Kidney (tissue), 14 donors: ENCODE measurements around the gene SH2B2. TPM values are rescaled to one million over a fixed set of nuclear protein-coding genes. Genes with fewer than 3 reads are reported as not detected.
A peak's percentile ranks its signal among the peaks of the same experiment; 100 is the strongest.

Experiments
- DNase-seq, 5 donors: peaks; one replicate each; pipeline ENCODE4 v3.0.0-alpha.2; 2013 to 2020
- FAIRE-seq: peaks from 2 replicates; lab custom pipeline; 2012; peaks lifted over from hg19 to GRCh38; lab: Jason Lieb, UNC
- H3K27ac ChIP-seq, 2 donors: one replicate each; pipeline ENCODE4 v1.7.0; 2013; ENCODE audit warnings: low read depth in 2 of 2, low read length in 2 of 2, inconsistent platforms in 1 of 2
- H3K27me3 ChIP-seq: one replicate; pipeline ENCODE4 v1.7.1; 2013; ENCODE audit warnings: low read length, inconsistent platforms; ENCODE audit not compliant: control insufficient read depth, insufficient read depth
- H3K36me3 ChIP-seq, 3 donors: one replicate each; pipeline versions ENCODE4 v1.7.0 to v1.7.1; 2013; ENCODE audit warnings: low read length in 3 of 3, control low read depth in 1 of 3, inconsistent platforms in 1 of 3; ENCODE audit not compliant: insufficient read depth in 3 of 3, control insufficient read depth in 2 of 3
- H3K4me1 ChIP-seq, 3 donors: one replicate each; pipeline versions ENCODE4 v1.7.0 to v1.7.1; 2013; ENCODE audit warnings: low read length in 3 of 3, inconsistent platforms in 1 of 3, low read depth in 1 of 3; ENCODE audit not compliant: control insufficient read depth in 2 of 3, insufficient read depth in 2 of 3
- H3K4me3 ChIP-seq, 3 donors: one replicate each; pipeline versions ENCODE4 v1.7.0 to v1.8.1; 2013; ENCODE audit warnings: low read length in 3 of 3, control low read depth in 1 of 3, inconsistent platforms in 1 of 3
- H3K9ac ChIP-seq, 3 donors: one replicate each; pipeline versions ENCODE4 v1.7.0 to v1.7.1; 2013; ENCODE audit warnings: low read length in 3 of 3, control low read depth in 1 of 3, inconsistent platforms in 1 of 3
- H3K9me3 ChIP-seq, 3 donors: one replicate each; pipeline versions ENCODE4 v1.7.0 to v1.7.1; 2013; ENCODE audit warnings: low read length in 3 of 3, control low read depth in 1 of 3, inconsistent platforms in 1 of 3; ENCODE audit not compliant: control insufficient read depth in 2 of 3, insufficient read depth in 1 of 3
- CTCF ChIP-seq: IDR thresholded peaks from 3 replicates; pipeline ENCODE4 v1.5.1; 2012; ENCODE audit warnings: mild to moderate bottlenecking, moderate library complexity, borderline replicate concordance; ENCODE audit not compliant: insufficient read depth; ENCODE audit errors: extremely low read depth
- intact Hi-C: fragments of 100-400 bp; cut with DNase I; formaldehyde crosslinking; loops from one replicate; pipeline ENCODE4 v1.11.1; 2022
- polyA plus RNA-seq: library from polyadenylated mRNA; stranded (reverse); fragments of 350-450 nt; fragmentation: Illumina TruSeq; extraction: RNeasy Lipid Tissue Mini Kit (QIAGEN cat#74804); gene quantifications from one replicate; pipeline ENCODE4 v1.2.3, GENCODE V29; 2014; ENCODE audit warnings: low read depth, low replicate concordance; ENCODE audit not compliant: insufficient read depth
- total RNA-seq: library from RNA; stranded (reverse); fragmentation: NEBNext Ultra II Directional; extraction: Animal tissue kit (Norgen Biotek cat#: 25700); gene quantifications from one replicate; pipeline ENCODE4 v1.2.1, GENCODE V29; 2021
- donor health status: control.
- donor health status: control.
- donor health status: control.
- donor health status: control.
- donor health status: control.
- donor health status: DM: yes; HTN: yes; CAD: no.
- donor health status: Normal renal cell carcinoma (clear cell type).

Gene SH2B2
- total and polyA plus RNA-seq, 2 donors from 2014 or later, result 4.5 to 11.0 TPM

- Histone ChIP-seq H3K4me3 (peak overlapping the region; percentile 46 to 75 (median 58)), H3K9ac (peak overlapping the region in 2 of 3 donors; percentile 4 to 34), H3K36me3 (no peaks in the 10 kb centered on the region), H3K27ac (peak overlapping the region in 1 of 2 donors; percentile 51), H3K27me3 (no peaks in the 10 kb centered on the region), H3K4me1 (peaks cover 0 to 8% (median 0%) of the 10 kb centered on the region in 3 donors), H3K9me3 (no peaks in the 10 kb centered on the region)
- intact Hi-C loops, result no loop called here
- DNase-seq, result peak in 3 of 5 donors; percentile 35 to 85 (median 51)
- no peak for FAIRE-seq
- no peak for TF ChIP-seq CTCF
Measured at GRCh38 chr7:102287111-102287980, 678 bp downstream of the SH2B2 start.

- Histone ChIP-seq H3K27me3 (no peaks in the 10 kb centered on the region), H3K9ac (peak overlapping the region in 2 of 3 donors; percentile 4 to 34), H3K27ac (no peak overlapping the region), H3K4me3 (peak overlapping the region; percentile 46 to 75 (median 58)), H3K36me3 (no peaks in the 10 kb centered on the region), H3K4me1 (peaks cover 0 to 8% (median 0%) of the 10 kb centered on the region in 3 donors), H3K9me3 (no peaks in the 10 kb centered on the region)
- TF ChIP-seq CTCF, result no peak
- DNase-seq (no peak), FAIRE-seq (no peak)
- intact Hi-C loops, result no loop called here
Measured at GRCh38 chr7:102287981-102288278, 1.3 kb downstream of the SH2B2 start.

GRCh38 chr7:102288285-102288930 lies 1.7 kb downstream of the SH2B2 start:
- no peak for DNase-seq
- Histone ChIP-seq H3K9ac (peak overlapping the region in 2 of 3 donors; percentile 4 to 34), H3K4me3 (peak overlapping the region in 1 of 3 donors; percentile 75), H3K36me3 (no peaks in the 10 kb centered on the region), H3K9me3 (no peaks in the 10 kb centered on the region), H3K27ac (no peak overlapping the region), H3K27me3 (no peaks in the 10 kb centered on the region), H3K4me1 (peaks cover 0 to 8% (median 0%) of the 10 kb centered on the region in 3 donors)
- intact Hi-C loops, result no loop called here
- no peak for TF ChIP-seq CTCF
- no peak for FAIRE-seq
